Calu3 (cell line): ENCODE data around the gene ERGIC2. TPM values are rescaled to one million over a fixed set of nuclear protein-coding genes. Genes with fewer than 3 reads are reported as not detected.
"Not testable (repeated sequence)": the region's sequence is repeated elsewhere in the genome, so short reads cannot be mapped to it uniquely, and the experiment has no call there.

Source experiments
- BruUV-seq: library from RNA; stranded (reverse); fragments of 400-500 nt; replicated peaks from 2 replicates; lab custom pipeline; 2021; lab: Mats Ljungman, UMichigan
- CTCF ChIA-PET: fragments of 300-600 bp; sonication (Branson Sonifier 250); formaldehyde crosslinking; loops from one replicate; lab custom pipeline; 2022; ENCODE audit warnings: antibody characterized with exemption; lab: Charles Lee
- DNase-seq: peaks from one replicate; pipeline ENCODE4 v3.0.0; 2022
- H3K27ac Mint-ChIP-seq: one replicate; pipeline ENCODE4 v1.8.0; 2022; ENCODE audit warnings: mixed read lengths; ENCODE audit not compliant: unreplicated experiment
- H3K27me3 Mint-ChIP-seq: one replicate; pipeline ENCODE4 v1.8.0; 2022; ENCODE audit warnings: mixed read lengths; ENCODE audit not compliant: unreplicated experiment
- H3K36me3 Mint-ChIP-seq: one replicate; pipeline ENCODE4 v1.8.0; 2022; ENCODE audit warnings: mild to moderate bottlenecking, moderate library complexity, mixed read lengths; ENCODE audit not compliant: insufficient read depth, unreplicated experiment
- H3K4me1 Mint-ChIP-seq: one replicate; pipeline ENCODE4 v1.8.0; 2022; ENCODE audit warnings: mild to moderate bottlenecking, low read depth, mixed read lengths; ENCODE audit not compliant: unreplicated experiment
- H3K4me3 Mint-ChIP-seq: one replicate; pipeline ENCODE4 v1.8.0; 2022; ENCODE audit warnings: mild to moderate bottlenecking, low read depth, moderate library complexity, mixed read lengths; ENCODE audit not compliant: unreplicated experiment
- H3K9me3 Mint-ChIP-seq: one replicate; pipeline ENCODE4 v1.8.0; 2022; ENCODE audit warnings: low read depth, mixed read lengths; ENCODE audit not compliant: unreplicated experiment
- CTCF ChIP-seq: fragments of 200-600 bp; IDR thresholded peaks from one replicate; pipeline ENCODE4 v1.8.0; 2022; ENCODE audit warnings: antibody characterized with exemption; ENCODE audit not compliant: unreplicated experiment
- intact Hi-C: fragments of 100-400 bp; cut with micrococcal nuclease; formaldehyde crosslinking; loops from one replicate; pipeline ENCODE4 v1.10.0; 2022; ENCODE audit not compliant: unreplicated experiment
- total RNA-seq: library from RNA; stranded (reverse); gene quantifications from 2 replicates; pipeline ENCODE4 v1.2.3, GENCODE V29; 2022

ERGIC2 gene
- total RNA-seq, 1 experiment from 2014 or later, result 112 TPM

GRCh38 chr12:29304388-29304787 is 76.6 kb downstream of the ERGIC2 start:
- no peak for DNase-seq
- Mint-ChIP-seq H3K36me3 (no peaks in the 10 kb centered on the region), H3K27me3 (no peaks in the 10 kb centered on the region), H3K9me3 (no peaks in the 10 kb centered on the region), H3K4me3 (no peak overlapping the region), H3K4me1 (no peaks in the 10 kb centered on the region), H3K27ac (no peak overlapping the region)
- TF ChIP-seq CTCF, result no peak
- intact Hi-C loops, result no loop called here
- BruUV-seq, result no TSS peak
- CTCF ChIA-PET, result no interaction called here

GRCh38 chr12:29301114-29301513 is 79.9 kb downstream of the ERGIC2 start:
- no peak overlapping the region for H3K27ac Mint-ChIP-seq
- intact Hi-C loops, result no loop called here
- no peak for TF ChIP-seq CTCF
- no peaks in the 10 kb centered on the region for H3K27me3 Mint-ChIP-seq
- no peaks in the 10 kb centered on the region for H3K4me1 Mint-ChIP-seq
- no peaks in the 10 kb centered on the region for H3K36me3 Mint-ChIP-seq
- DNase-seq, result no peak
- no TSS peak for BruUV-seq
- H3K4me3 Mint-ChIP-seq, result no peak overlapping the region
- no peaks in the 10 kb centered on the region for H3K9me3 Mint-ChIP-seq
- CTCF ChIA-PET, result no interaction called here

- TF ChIP-seq CTCF, result no peak
- no TSS peak for BruUV-seq
- no peaks in the 10 kb centered on the region for H3K36me3 Mint-ChIP-seq
- no peaks in the 10 kb centered on the region for H3K9me3 Mint-ChIP-seq
- H3K27me3 Mint-ChIP-seq, result no peaks in the 10 kb centered on the region
- intact Hi-C loops, result no loop called here
- no peaks in the 10 kb centered on the region for H3K4me1 Mint-ChIP-seq
- no peak overlapping the region for H3K4me3 Mint-ChIP-seq
- CTCF ChIA-PET, result no interaction called here
- no peak for DNase-seq
- no peak overlapping the region for H3K27ac Mint-ChIP-seq
Observed at GRCh38 chr12:29299633-29300032, 81.3 kb downstream of the ERGIC2 start.

GRCh38 chr12:29291226-29291625 is 89.7 kb downstream of the ERGIC2 start:
- Mint-ChIP-seq H3K27me3 (no peaks in the 10 kb centered on the region), H3K27ac (no peak overlapping the region), H3K9me3 (no peaks in the 10 kb centered on the region), H3K4me1 (no peaks in the 10 kb centered on the region), H3K4me3 (no peak overlapping the region), H3K36me3 (no peaks in the 10 kb centered on the region)
- intact Hi-C loops, result no loop called here
- CTCF ChIA-PET, result no interaction called here
- TF ChIP-seq CTCF, result no peak
- no peak for DNase-seq
- BruUV-seq, result no TSS peak

- H3K36me3 Mint-ChIP-seq, CTCF ChIA-PET, DNase-seq, intact Hi-C loops, H3K4me3 Mint-ChIP-seq, H3K4me1 Mint-ChIP-seq, H3K9me3 Mint-ChIP-seq, H3K27me3 Mint-ChIP-seq, H3K27ac Mint-ChIP-seq, BruUV-seq: not testable (repeated sequence)
Observed at GRCh38 chr12:29290475-29290874, 90.5 kb downstream of the ERGIC2 start.
